Testis (tissue), 3 donors: ENCODE data around the gene YPEL4. TPM values are rescaled to one million over a fixed set of nuclear protein-coding genes. Genes with fewer than 3 reads are reported as not detected.

Experiments used
- DNase-seq: peaks from one replicate; pipeline ENCODE4 v3.0.0-alpha.2; 2019
- H3K27ac ChIP-seq, 2 donors: fragments of 200-600 bp; sonication (generic); one replicate each; pipeline ENCODE4 v1.5.1; 2019
- H3K27me3 ChIP-seq: fragments of 200-600 bp; sonication (generic); one replicate; pipeline ENCODE4 v1.5.1; 2019
- H3K36me3 ChIP-seq: fragments of 200-600 bp; sonication (generic); one replicate; pipeline ENCODE4 v1.5.1; 2017; ENCODE audit warnings: low read depth; ENCODE audit errors: missing control alignments
- H3K4me1 ChIP-seq: fragments of 200-600 bp; sonication (generic); one replicate; pipeline ENCODE4 v1.5.1; 2019
- H3K4me3 ChIP-seq, 2 donors: fragments of 200-600 bp; sonication (generic); one replicate each; pipeline ENCODE4 v1.5.1; 2017 to 2019
- H3K9me3 ChIP-seq: fragments of 200-600 bp; sonication (generic); one replicate; pipeline ENCODE4 v1.5.1; 2017
- POLR2A ChIP-seq: fragments of 450-650 bp; IDR thresholded peaks from one replicate; pipeline ENCODE4 v1.6.1; 2017; ENCODE audit warnings: antibody characterized with exemption, mild to moderate bottlenecking, moderate library complexity
- WGBS, 2 donors: methylation state at CpG; one replicate each; pipeline ENCODE4 v1.1.5; 2018; 5-methylcytosine and 5-hydroxymethylcytosine counted together
- intact Hi-C: fragments of 100-400 bp; cut with DNase I; formaldehyde crosslinking; loops from one replicate; pipeline ENCODE4 v1.15.1; 2023; ENCODE audit warnings: low total_unique reads
- polyA plus RNA-seq: library from polyadenylated mRNA; stranded (reverse); fragments of 350-450 nt; fragmentation: Illumina TruSeq; extraction: RNeasy Lipid Tissue Mini Kit (QIAGEN cat#74804); gene quantifications from one replicate; pipeline ENCODE4 v1.2.3, GENCODE V29; 2014; ENCODE audit warnings: low read depth, low replicate concordance; ENCODE audit not compliant: insufficient read depth
- total RNA-seq, 2 donors: library from RNA; depleted of rRNA; stranded (reverse); fragments of >200 nt; gene quantifications; one replicate each; pipeline ENCODE4 v1.2.3, GENCODE V29; 2016
- TF ChIP-seq, protein P1 (sequence below), 3 experiments: fragments of 450-650 bp in 2 of 3; fragments of 200-600 bp in 1 of 3; sonication (generic) in 1 of 3; IDR thresholded peaks; one replicate each; pipeline ENCODE4 v1.5.1; 2016 to 2019; ENCODE audit warnings: antibody characterized with exemption in 3 of 3, mild to moderate bottlenecking in 2 of 3, moderate library complexity in 1 of 3

The YPEL4 gene
- total and polyA plus RNA-seq, 3 donors from 2014 or later: 1.4 to 4.2 (median 3.4) TPM

DNA sequence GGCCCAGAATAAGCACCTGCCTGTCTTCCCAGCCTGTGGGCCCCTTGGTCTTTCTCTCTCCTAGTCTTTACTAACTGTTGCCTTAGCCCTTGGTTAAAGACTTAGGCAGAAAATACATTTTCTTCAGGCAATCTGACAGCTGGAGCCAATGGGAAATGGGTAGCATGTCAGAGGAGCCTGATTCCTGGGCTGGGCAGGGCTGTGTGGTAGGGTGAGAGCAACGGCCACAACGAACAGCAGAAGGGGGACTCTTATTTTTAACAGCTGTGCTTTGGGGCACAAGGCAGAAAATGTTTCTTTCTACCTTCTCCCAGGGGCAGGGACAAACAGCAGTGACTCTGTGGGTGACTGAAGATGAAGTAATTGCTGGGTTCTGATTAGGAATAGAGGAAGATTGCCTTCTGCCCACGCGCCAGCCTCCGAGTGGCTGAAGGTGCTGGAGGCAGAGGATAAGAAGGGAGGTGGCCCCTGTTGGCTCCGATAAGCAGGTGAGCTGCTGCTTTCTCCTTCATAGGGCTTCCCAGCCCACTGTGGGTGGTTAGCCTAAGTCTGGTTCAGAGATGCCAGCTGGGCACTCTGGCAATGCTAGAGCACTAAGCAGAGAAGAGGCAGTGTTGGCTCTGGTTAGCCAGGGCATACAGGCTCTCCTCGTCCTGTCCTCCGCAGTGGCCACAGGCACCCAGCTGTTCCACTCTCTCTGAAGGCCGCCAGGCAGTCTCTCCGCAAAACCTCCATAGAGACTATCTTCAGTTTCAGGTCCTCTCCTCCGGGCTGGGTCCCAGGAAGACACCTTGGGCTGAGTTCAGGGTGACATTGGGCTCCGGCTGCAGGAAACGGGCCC is 1.5 kb downstream of the YPEL4 start:
- WGBS, 2 donors: 19 to 32% methylated on average over 6 to 13 of the region's 13 CpGs
- no peak for TF ChIP-seq POLR2A
- TF ChIP-seq, protein P1, sequence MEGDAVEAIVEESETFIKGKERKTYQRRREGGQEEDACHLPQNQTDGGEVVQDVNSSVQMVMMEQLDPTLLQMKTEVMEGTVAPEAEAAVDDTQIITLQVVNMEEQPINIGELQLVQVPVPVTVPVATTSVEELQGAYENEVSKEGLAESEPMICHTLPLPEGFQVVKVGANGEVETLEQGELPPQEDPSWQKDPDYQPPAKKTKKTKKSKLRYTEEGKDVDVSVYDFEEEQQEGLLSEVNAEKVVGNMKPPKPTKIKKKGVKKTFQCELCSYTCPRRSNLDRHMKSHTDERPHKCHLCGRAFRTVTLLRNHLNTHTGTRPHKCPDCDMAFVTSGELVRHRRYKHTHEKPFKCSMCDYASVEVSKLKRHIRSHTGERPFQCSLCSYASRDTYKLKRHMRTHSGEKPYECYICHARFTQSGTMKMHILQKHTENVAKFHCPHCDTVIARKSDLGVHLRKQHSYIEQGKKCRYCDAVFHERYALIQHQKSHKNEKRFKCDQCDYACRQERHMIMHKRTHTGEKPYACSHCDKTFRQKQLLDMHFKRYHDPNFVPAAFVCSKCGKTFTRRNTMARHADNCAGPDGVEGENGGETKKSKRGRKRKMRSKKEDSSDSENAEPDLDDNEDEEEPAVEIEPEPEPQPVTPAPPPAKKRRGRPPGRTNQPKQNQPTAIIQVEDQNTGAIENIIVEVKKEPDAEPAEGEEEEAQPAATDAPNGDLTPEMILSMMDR (IDR thresholded peaks at IDR 0.05): no peak
- DNase-seq: no peak
- no peaks in the 10 kb centered on the region for H3K9me3 ChIP-seq
- H3K4me3 ChIP-seq: no peak overlapping the region
- H3K27me3 ChIP-seq: no peaks in the 10 kb centered on the region
- no peak overlapping the region for H3K27ac ChIP-seq
- intact Hi-C loops: no loop called here
- H3K36me3 ChIP-seq: no peaks in the 10 kb centered on the region
- peaks cover 43% of the 10 kb centered on the region for H3K4me1 ChIP-seq

DNA sequence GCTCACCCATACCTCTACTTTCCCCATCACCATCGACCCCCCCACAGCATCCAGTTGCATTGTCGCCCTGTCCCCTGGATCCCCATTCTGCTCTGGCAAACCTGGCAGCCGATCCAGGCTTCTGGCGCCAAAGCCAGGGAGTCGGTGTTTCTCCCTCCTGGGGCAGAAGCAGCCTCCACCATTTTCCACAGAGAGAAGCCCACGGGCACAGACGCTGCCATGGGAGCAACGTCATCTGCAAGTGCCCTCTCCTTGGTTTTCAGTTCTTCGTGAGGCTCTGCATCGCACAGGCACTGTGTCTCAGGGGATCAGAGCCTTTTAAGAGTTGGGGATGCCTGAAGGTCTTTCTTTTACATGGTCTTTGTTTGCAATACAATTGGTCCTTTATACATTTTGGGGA is 2.3 kb downstream of the YPEL4 start:
- Histone ChIP-seq H3K27me3 (no peaks in the 10 kb centered on the region), H3K9me3 (no peaks in the 10 kb centered on the region), H3K4me3 (no peak overlapping the region), H3K36me3 (no peaks in the 10 kb centered on the region), H3K27ac (no peak overlapping the region), H3K4me1 (peaks cover 43% of the 10 kb centered on the region)
- intact Hi-C loops: no loop called here
- TF ChIP-seq POLR2A: no peak
- TF ChIP-seq, protein P1 (IDR thresholded peaks at IDR 0.05): no peak
- 24 to 39% methylated on average over 9 to 10 of the region's 10 CpGs for WGBS, 2 donors
- DNase-seq: no peak

DNA sequence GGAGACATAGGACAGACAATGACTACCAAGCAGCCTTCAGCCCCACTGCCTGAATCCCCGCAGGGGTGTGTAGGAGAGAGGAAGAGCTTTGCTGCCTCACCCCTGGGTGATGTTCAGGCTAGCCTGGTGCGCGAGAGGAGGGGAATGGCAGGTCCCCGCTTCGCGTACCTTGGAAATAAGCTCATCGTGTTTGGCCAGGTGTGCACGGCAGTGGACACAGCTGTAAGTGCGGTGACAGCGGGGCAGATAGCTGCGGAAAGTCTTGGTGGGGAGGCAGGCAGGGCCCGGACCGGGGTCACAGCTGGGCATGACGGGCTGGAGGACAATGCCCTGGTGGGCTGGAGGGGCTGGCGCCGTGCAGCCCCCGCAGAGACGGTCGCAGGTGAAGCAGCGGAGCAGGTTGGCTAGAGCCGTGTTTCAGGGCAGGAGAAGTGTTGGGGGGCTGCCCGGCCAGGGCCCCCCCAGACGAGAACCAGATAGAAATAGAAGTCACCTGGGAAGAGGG is 2.9 kb downstream of the YPEL4 start:
- intact Hi-C loops: no loop called here
- WGBS, 2 donors: 36 to 59% methylated on average over 14 to 23 of the region's 23 CpGs
- Histone ChIP-seq H3K9me3 (no peaks in the 10 kb centered on the region), H3K27ac (no peak overlapping the region), H3K27me3 (no peaks in the 10 kb centered on the region), H3K4me3 (no peak overlapping the region), H3K4me1 (peaks cover 43% of the 10 kb centered on the region), H3K36me3 (no peaks in the 10 kb centered on the region)
- DNase-seq: no peak
- TF ChIP-seq, protein P1 (IDR thresholded peaks at IDR 0.05): no peak
- TF ChIP-seq POLR2A: no peak

DNA sequence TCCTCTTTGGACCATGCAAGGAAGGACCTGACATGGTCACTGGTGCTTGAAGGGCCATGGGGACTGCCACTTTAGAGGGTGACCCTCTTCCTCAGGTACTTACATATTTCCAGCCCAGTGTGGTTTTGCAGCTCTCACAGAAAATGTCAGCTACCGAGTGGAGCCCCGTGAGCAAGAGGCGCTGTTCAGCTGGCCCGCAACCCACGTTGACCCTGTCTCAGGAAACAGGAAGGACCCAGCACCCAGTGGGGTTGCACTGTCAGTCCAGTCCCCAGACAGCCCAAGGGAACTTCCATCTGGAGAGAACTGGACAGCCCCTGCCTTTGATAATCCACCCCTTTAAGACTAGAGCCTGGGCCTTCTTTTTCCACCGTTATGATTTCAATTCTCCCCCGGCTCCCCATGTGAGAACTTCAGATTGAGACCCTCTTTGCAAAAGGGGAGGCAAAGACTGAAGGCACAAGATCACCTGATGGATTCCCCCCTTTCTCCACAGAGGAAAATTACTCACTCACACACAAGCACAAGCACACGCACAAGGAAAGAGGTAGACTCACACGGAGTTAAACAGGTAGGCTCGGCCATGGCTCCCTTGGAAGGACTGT is 3.4 kb downstream of the YPEL4 start:
- H3K27ac ChIP-seq: no peak overlapping the region
- intact Hi-C loops: no loop called here
- TF ChIP-seq, protein P1 (IDR thresholded peaks at IDR 0.05): no peak
- no peak for TF ChIP-seq POLR2A
- peaks cover 43% of the 10 kb centered on the region for H3K4me1 ChIP-seq
- no peaks in the 10 kb centered on the region for H3K27me3 ChIP-seq
- H3K9me3 ChIP-seq: no peaks in the 10 kb centered on the region
- no peak for DNase-seq
- no peak overlapping the region for H3K4me3 ChIP-seq
- H3K36me3 ChIP-seq: no peaks in the 10 kb centered on the region
- WGBS, 2 donors: 54 to 59% methylated on average over 5 to 10 of the region's 10 CpGs
